Osteocyte (in vitro differentiated cells): ENCODE data around the gene TRAF3IP1. TPM values are rescaled to one million over a fixed set of nuclear protein-coding genes. Genes with fewer than 3 reads are reported as not detected.
A peak's percentile ranks its signal among the peaks of the same experiment; 100 is the strongest.

ENCODE experiments used
- DNase-seq: peaks from one replicate; pipeline ENCODE4 v3.0.0; 2021; ENCODE audit warnings: mixed read lengths; ENCODE audit not compliant: unreplicated experiment; ENCODE audit errors: extremely low spot score
- H3K27ac Mint-ChIP-seq: one replicate; pipeline ENCODE4 v1.8.0; 2021; ENCODE audit warnings: mild to moderate bottlenecking, mixed read lengths; ENCODE audit not compliant: unreplicated experiment
- H3K27me3 Mint-ChIP-seq: one replicate; pipeline ENCODE4 v1.8.0; 2021; ENCODE audit warnings: mixed read lengths; ENCODE audit not compliant: unreplicated experiment
- H3K36me3 Mint-ChIP-seq: one replicate; pipeline ENCODE4 v1.8.0; 2021; ENCODE audit warnings: mixed read lengths; ENCODE audit not compliant: unreplicated experiment
- H3K4me1 Mint-ChIP-seq: one replicate; pipeline ENCODE4 v1.8.0; 2021; ENCODE audit warnings: mixed read lengths; ENCODE audit not compliant: unreplicated experiment
- H3K4me3 Mint-ChIP-seq: one replicate; pipeline ENCODE4 v1.8.0; 2021; ENCODE audit warnings: mild to moderate bottlenecking, moderate library complexity, mixed read lengths; ENCODE audit not compliant: unreplicated experiment
- H3K9me3 Mint-ChIP-seq: one replicate; pipeline ENCODE4 v1.8.0; 2021; ENCODE audit warnings: mixed read lengths; ENCODE audit not compliant: unreplicated experiment
- CTCF ChIP-seq: fragments of 200-600 bp; sonication (generic); IDR thresholded peaks from 2 replicates; pipeline ENCODE4 v1.5.0; 2021; ENCODE audit warnings: antibody characterized with exemption, mild to moderate bottlenecking, moderate library complexity
- total RNA-seq: library from RNA; stranded (reverse); gene quantifications from 2 replicates; pipeline ENCODE4 v1.2.1, GENCODE V29; 2021

Gene TRAF3IP1
- total RNA-seq, 1 donor from 2014 or later, result 19.4 TPM

- no peak for TF ChIP-seq CTCF
- DNase-seq, result no peak
- H3K9me3 Mint-ChIP-seq, result no peaks in the 10 kb centered on the region
- H3K36me3 Mint-ChIP-seq, result peaks cover 14% of the 10 kb centered on the region
- no peak overlapping the region for H3K27ac Mint-ChIP-seq
- peak overlapping the region; percentile 10 for H3K4me3 Mint-ChIP-seq
- no peaks in the 10 kb centered on the region for H3K27me3 Mint-ChIP-seq
- peaks cover 38% of the 10 kb centered on the region for H3K4me1 Mint-ChIP-seq
Measured at GRCh38 chr2:238428866-238429265, 108.5 kb downstream of the TRAF3IP1 start.

GRCh38 chr2:238430781-238431180 is 110.5 kb downstream of the TRAF3IP1 start:
- Mint-ChIP-seq H3K27me3 (no peaks in the 10 kb centered on the region), H3K4me1 (peaks cover 36% of the 10 kb centered on the region), H3K9me3 (no peaks in the 10 kb centered on the region), H3K27ac (no peak overlapping the region), H3K36me3 (peaks cover 23% of the 10 kb centered on the region), H3K4me3 (no peak overlapping the region)
- TF ChIP-seq CTCF, result no peak
- no peak for DNase-seq

- Mint-ChIP-seq H3K36me3 (peaks cover 27% of the 10 kb centered on the region), H3K9me3 (no peaks in the 10 kb centered on the region), H3K4me1 (peaks cover 32% of the 10 kb centered on the region), H3K27ac (no peak overlapping the region), H3K4me3 (no peak overlapping the region), H3K27me3 (no peaks in the 10 kb centered on the region)
- no peak for TF ChIP-seq CTCF
- no peak for DNase-seq
Measured at GRCh38 chr2:238431456-238431855, 111.1 kb downstream of the TRAF3IP1 start.

GRCh38 chr2:238433300-238433915 is 113.1 kb downstream of the TRAF3IP1 start:
- H3K27ac Mint-ChIP-seq, result peak overlapping the region; percentile 45

More at GRCh38 chr2:238433300-238433915, 113.1 kb downstream of the TRAF3IP1 start:
- Mint-ChIP-seq H3K9me3 (no peaks in the 10 kb centered on the region), H3K36me3 (peaks cover 39% of the 10 kb centered on the region), H3K4me1 (peaks cover 23% of the 10 kb centered on the region), H3K27me3 (no peaks in the 10 kb centered on the region), H3K4me3 (no peak overlapping the region)
- peak; percentile 6 for TF ChIP-seq CTCF
- DNase-seq, result no peak
